ENCODE measurements around the gene HAPSTR1.

HAPSTR1 gene

GRCh38 chr16:9096416-9096952 lies 5.0 kb downstream of the HAPSTR1 start:
- no peak for DNase-seq (ENCODE audit: low spot score)

DNA sequence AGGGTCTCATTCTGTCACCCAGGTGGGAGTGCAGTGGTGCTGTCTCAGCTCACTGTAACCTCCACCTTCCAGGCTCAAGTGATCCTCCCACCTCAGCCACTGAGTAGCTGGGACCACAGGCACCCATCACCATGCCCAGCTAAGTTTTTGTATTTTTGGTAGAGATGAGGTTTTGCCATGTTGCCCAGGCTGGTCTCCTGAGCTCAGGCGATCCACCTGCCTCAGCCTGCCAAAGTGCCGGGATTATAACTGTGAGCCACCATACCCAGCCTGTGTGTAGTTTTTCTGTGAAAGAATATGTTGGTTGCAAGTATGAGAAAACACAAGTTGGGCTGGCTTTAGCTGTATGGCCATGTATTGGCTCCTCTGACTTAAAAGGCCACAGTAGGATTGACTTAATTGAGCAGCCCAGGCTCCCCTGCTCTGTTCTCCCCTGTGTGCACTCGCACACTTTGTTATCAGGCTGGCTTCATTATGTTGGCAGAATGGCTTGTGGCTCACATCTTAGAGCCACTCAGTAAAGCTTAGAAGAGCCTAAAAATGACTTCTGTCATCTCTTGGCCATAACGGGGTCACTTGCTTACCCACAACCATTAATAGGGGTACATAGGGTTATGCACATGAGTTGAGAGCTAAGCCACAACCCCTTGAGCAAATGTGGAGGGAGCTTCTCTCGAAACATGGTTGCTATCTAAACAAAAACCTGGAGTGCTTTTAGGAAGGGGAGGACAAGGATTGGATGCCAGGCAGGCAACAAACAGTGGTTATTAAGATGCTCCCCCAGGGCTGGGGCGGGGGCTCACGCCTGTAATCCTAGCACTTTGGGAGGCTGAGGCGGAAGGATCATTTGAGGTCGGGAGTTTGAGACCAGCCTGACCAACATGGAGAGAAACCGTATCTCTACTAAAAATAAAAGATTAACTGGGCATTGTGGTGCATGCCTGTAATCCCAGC lies 6.1 kb downstream of the HAPSTR1 start:
- no peak for DNase-seq (ENCODE audit: low spot score)

DNA sequence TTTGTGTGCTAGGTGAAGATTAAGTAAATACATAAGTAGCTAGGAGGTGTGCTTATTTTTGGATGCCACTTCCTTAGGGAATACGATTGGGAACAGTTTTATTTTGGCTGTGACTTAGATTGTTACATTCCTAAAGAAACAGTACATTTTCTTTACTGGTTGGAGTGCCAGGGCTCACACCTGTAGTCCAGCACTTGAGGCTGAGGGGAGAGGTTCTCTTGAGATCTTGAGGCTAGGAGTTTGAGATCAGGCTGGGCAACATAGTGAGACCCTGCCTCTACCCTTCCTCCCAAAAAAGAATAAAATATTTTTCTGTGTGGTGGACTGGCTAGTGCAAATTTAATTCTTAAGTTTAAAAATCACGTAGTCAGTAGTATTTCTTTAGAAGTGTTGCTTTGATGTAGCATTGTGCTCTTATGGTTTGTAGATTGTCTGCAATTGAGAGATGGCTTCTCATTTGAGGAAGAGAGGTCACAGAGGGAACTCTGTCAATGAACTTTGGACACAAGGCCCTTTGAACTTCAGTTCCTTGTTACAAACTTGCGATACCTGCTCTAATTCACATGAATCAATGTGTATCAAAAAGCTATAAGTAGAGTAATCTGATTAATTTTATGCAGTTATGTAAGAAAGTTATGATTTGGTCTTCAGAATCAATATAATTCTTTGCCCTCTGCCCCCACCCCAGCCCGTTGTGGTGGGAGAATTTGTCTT lies 7.1 kb downstream of the HAPSTR1 start:
- DNase-seq (ENCODE audit: low spot score): no peak

GRCh38 chr16:9099131-9099625 lies 7.7 kb downstream of the HAPSTR1 start:
- no peak for DNase-seq (ENCODE audit: low spot score)

- DNase-seq (ENCODE audit: low spot score): no peak
Measured at GRCh38 chr16:9102379-9102778, 10.9 kb downstream of the HAPSTR1 start.

DNA sequence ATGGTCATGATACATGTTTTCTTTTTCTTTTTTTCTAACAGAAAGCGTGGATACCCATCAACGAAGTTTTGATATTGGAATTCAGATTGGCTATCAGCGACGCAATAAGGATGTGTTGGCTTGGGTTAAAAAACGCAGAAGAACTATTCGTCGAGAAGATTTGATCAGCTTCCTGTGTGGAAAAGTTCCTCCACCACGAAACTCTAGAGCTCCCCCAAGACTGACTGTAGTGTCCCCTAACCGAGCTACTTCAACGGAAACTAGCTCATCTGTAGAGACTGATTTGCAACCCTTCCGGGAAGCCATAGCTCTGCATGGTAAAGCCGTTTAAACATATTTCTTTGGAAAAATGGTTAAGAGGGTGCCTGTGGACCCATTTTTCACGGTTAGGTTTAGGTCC lies 11.5 kb downstream of the HAPSTR1 start:
- no peak for DNase-seq (ENCODE audit: low spot score)

GRCh38 chr16:9103546-9103945 lies 12.1 kb downstream of the HAPSTR1 start:
- DNase-seq (ENCODE audit: low spot score): no peak

DNA sequence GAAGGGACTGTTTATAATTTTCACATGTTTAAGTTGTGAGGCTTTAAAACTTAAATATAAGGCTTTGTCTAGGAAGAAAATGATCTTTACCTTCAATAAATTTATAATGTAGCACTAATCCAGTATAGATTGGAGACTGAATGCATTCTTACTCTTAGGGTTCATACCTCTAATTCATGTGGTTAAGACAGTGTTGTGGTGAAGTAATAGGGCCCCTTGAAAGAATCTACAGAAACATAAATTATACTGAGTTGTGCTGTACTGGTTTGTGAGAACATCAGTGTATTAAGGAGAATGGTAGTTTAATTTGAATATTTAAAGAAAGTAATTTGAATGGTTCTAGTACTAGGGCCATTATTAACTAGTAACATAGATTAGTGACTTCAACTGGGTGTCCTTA lies 13.7 kb downstream of the HAPSTR1 start:
- no peak for DNase-seq (ENCODE audit: low spot score)

DNA sequence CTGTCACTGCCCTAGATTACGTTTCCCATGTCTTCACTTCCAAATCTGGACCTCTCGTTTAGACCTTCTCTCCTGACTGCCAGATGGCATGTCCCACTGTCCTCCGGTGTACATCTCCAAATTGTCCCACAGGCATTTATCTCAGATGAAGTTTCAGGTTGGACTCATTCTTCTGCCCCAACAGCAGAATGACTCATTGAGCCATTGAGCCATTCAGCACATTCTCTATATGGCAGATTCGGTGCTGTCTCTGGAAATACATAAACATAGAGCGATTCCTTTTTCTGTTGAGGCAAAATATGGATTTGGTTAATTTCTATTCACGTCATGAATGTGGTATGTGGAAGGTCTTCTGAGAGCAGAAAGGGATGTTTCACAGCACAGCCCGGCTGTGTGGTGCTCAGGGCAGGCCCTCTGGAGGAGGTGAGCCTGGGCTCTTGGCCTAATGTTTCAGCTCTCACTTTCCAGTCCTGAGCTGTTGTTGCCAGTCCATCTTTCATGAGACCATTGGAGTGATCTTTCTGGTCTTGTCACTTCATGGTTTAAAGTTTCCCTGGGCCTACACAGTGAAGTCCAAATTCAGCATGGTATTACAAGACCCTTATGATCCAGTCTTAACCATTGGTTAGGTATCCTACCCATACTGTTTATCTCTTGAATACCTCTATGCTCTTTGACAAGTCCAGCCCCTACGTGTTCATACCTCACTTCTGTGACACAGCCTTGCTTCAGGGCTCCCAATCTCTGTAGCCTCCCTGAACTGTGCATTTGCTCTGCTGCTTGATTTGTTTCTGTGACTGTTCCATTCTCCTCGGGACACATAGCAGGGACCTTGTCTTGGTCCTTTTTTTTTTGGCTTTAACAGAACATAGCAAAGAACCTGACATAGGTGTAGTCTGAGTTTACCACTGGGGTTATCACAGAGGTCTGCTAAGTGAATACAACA lies 15.9 kb downstream of the HAPSTR1 start:
- no peak for DNase-seq (ENCODE audit: low spot score)

DNA sequence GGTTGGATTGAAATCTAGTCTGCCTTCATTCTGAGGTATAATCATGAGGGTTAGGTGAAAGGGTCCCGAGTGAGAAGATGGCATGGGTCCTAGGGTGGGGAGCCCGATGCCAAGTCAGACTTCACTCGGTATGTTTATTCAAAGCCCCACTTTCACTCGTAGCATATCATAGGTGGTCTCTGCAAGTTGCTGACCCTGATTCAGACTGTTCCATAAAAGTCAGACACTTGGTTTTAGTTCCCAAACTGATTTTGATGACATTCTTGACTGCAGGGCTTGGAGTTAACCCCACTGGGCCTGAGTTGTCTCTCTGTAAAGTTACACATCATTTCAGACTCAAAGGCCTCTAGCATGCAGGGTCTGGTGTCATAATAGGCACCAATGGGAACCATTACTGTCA lies 17.8 kb downstream of the HAPSTR1 start:
- DNase-seq (ENCODE audit: low spot score): no peak

DNA sequence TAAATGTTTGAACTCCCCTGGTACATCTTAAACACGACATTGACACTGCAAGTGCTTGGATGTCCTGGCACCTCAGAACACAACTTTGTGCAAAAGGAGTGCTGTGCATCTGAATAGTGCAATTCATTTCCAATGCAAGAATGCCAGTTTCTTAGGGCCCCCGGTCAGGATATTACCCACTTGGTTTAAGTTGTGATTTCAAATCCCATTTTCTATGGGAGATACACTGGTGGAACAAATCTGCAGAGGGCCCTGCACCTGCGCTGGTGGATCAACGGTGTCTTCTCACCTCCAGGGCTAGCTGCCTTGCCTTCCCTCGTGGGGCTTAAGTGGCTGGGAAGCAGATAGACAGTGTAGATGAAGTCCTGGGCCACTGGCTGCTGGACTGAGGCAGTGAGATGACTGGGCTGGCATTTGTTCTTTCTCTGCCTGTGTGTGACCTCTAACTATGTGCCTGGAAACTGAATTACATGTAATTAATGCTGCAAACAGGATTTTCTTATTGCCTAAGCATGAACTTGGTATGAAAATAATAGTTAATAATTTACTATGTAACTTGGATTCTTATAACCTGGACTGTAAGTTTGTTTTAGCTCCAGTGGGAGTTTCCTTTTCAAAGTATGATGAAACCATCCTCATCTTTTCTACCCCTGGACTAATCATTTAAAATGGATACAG lies 20.9 kb downstream of the HAPSTR1 start:
- no peak for DNase-seq (ENCODE audit: low spot score)

- DNase-seq (ENCODE audit: low spot score): no peak
Measured at GRCh38 chr16:9112844-9113186, 21.4 kb downstream of the HAPSTR1 start.

DNA sequence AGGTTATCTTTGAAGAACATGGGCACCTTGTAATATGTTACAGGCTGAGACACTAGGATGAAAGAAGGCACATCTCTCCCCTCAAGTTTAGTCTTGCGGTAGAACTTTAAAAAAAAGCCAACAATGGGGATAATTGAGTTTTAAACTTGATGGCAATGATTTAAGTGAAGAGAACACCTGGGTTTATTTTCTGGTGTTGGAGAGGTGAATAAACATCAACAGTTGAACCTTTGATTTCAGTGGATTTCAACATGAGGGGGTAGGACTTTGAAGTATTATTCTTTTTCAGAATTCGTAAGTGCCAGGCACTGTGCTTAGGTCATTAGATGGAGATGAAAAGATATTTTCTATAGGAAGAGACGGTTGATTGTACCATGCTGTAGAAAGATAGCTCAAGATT lies 22.3 kb downstream of the HAPSTR1 start:
- DNase-seq (ENCODE audit: low spot score): no peak

GRCh38 chr16:9114112-9114511 lies 22.7 kb downstream of the HAPSTR1 start:
- DNase-seq (ENCODE audit: low spot score): no peak

- DNase-seq (ENCODE audit: low spot score): no peak
Measured at GRCh38 chr16:9114842-9115241, 23.4 kb downstream of the HAPSTR1 start.

- no peak for DNase-seq (ENCODE audit: low spot score)
Measured at GRCh38 chr16:9115277-9115676, 23.8 kb downstream of the HAPSTR1 start.

GRCh38 chr16:9116141-9116540 lies 24.7 kb downstream of the HAPSTR1 start:
- DNase-seq (ENCODE audit: low spot score): no peak

GRCh38 chr16:9118170-9118569 lies 26.7 kb downstream of the HAPSTR1 start:
- no peak for DNase-seq (ENCODE audit: low spot score)

GRCh38 chr16:9119795-9120194 lies 28.4 kb downstream of the HAPSTR1 start:
- DNase-seq (ENCODE audit: low spot score): no peak

GRCh38 chr16:9122342-9122741 lies 30.9 kb downstream of the HAPSTR1 start:
- no peak for DNase-seq (ENCODE audit: low spot score)

DNA sequence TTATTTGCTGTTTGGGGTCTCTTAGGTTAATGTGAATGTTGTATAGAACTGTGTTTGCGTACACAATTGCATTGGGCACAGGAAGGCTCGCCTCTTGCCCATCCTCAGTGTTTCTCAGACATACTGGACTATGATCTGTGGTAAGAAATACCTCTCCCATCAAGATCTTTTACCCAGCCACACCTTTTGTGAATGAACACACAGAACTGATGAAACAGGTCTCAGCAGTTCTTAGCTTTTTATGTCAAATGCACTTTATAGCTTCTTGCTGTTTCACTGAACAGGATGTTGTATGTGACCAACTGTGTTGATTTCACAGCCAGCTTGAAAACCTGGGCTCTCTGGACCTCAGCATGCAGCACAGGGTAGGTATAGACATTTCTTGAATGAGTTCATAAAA lies 31.5 kb downstream of the HAPSTR1 start:
- DNase-seq (ENCODE audit: low spot score): no peak

All from hematopoietic multipotent progenitor cell treated with erythropoietin and hydrocortisone succinate and interleukin-3 and kit ligand, for 15 days (in vitro differentiated cells).